OCI-LY1 (cell line): ENCODE results near the gene ADGRG2.

Experiments used
- CTCF ChIP-seq: fragments of 200-600 bp; sonication (generic), shearing (Covaris generic); IDR thresholded peaks from 2 replicates; pipeline ENCODE4 v1.5.1; 2017; ENCODE audit warnings: mild to moderate bottlenecking, antibody characterized with exemption, low read length, moderate library complexity, mixed read lengths
- EZH2 ChIP-seq: fragments of 200-600 bp; sonication (generic), shearing (Covaris generic); IDR thresholded peaks from 2 replicates; pipeline ENCODE4 v1.8.0; 2017; ENCODE audit warnings: borderline replicate concordance, mixed run types, mild to moderate bottlenecking, antibody characterized with exemption, low read length, moderate library complexity, mixed read lengths

- TF ChIP-seq CTCF: no peak
- no peak for TF ChIP-seq EZH2
These were observed 141.0 kb downstream of the ADGRG2 start for GRCh38 chrX:18981124-18981807.
